ENCODE data around the gene DCUN1D5. TPM values are rescaled to one million over a fixed set of nuclear protein-coding genes. Genes with fewer than 3 reads are reported as not detected.
A peak's percentile ranks its signal among the peaks of the same experiment; 100 is the strongest.

Gene DCUN1D5
- total and polyA plus RNA-seq, 2 of the 13 experiments (the other 11 are each of a cell fraction or from before 2014, with no cell fraction given), result 32.9 to 46.7 TPM

DNA sequence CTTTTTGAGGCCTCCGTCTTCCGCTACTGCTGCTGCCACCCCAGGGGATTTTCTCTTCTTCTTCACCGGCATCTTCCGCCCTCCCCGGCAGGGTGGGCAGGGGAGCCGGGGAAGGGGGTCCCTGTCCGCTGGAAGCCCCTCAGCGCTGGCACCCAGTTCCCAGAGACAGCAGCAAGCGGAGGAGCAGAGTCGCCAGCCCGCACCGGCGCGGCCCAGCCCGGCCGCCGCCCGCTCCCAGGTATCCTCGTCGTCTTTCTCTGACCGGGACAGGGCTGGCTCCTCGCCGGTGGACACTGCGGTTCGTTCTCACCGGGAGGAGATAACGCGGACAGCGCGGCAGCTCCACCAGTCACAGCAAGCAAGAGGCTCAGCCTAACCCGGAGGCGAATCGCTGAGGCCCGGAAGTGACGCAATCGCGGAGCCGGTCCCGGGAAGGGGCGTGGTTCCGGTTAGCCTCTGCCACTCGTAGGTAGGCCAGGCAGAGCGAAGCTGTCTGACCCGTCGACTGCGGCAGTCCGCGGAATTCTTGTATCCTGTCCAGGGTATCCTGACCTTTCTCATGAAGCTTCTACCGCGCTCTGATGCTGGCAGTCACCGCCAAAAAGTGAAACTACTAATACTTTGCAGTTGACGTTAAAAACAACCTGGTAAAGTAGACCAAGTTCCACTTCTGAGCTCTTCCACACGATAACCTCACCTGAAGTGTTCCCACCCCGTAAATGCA is at the start of gene DCUN1D5 (continued):
- peak; percentile 77; the same call in 1 of the 2 replicates for TF ChIP-seq ZSCAN9 (CRISPR knock-in tag; IDR thresholded peaks at IDR 0.05; ENCODE audit: borderline replicate concordance)
- TF ChIP-seq, protein P1, sequence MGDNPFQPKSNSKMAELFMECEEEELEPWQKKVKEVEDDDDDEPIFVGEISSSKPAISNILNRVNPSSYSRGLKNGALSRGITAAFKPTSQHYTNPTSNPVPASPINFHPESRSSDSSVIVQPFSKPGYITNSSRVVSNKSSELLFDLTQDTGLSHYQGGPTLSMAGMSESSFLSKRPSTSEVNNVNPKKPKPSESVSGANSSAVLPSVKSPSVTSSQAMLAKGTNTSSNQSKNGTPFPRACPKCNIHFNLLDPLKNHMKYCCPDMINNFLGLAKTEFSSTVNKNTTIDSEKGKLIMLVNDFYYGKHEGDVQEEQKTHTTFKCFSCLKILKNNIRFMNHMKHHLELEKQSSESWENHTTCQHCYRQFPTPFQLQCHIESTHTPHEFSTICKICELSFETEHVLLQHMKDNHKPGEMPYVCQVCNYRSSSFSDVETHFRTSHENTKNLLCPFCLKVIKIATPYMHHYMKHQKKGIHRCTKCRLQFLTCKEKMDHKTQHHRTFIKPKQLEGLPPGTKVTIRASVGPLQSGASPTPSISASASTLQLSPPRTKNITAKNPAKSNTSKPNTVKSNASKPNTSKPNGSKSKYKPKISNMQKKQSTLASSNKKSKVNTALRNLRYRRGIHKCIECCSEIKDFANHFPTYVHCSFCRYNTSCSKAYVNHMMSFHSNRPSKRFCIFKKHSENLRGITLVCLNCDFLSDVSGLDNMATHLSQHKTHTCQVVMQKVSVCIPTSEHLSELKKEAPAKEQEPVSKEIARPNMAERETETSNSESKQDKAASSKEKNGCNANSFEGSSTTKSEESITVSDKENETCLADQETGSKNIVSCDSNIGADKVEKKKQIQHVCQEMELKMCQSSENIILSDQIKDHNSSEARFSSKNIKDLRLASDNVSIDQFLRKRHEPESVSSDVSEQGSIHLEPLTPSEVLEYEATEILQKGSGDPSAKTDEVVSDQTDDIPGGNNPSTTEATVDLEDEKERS (CRISPR knock-in tag; IDR thresholded peaks at IDR 0.05), result 0 out of 2 replicates have a peak, but pooled peaks have one; percentile 14
- TF ChIP-seq KAT8 (CRISPR knock-in tag; IDR thresholded peaks at IDR 0.05), result peak; percentile 96
- peak; percentile 81 for TF ChIP-seq ZNF547 (CRISPR knock-in tag; IDR thresholded peaks at IDR 0.05)
- peak; percentile 87 for TF ChIP-seq POGZ (CRISPR knock-in tag; IDR thresholded peaks at IDR 0.05)
- TF ChIP-seq, protein P2, sequence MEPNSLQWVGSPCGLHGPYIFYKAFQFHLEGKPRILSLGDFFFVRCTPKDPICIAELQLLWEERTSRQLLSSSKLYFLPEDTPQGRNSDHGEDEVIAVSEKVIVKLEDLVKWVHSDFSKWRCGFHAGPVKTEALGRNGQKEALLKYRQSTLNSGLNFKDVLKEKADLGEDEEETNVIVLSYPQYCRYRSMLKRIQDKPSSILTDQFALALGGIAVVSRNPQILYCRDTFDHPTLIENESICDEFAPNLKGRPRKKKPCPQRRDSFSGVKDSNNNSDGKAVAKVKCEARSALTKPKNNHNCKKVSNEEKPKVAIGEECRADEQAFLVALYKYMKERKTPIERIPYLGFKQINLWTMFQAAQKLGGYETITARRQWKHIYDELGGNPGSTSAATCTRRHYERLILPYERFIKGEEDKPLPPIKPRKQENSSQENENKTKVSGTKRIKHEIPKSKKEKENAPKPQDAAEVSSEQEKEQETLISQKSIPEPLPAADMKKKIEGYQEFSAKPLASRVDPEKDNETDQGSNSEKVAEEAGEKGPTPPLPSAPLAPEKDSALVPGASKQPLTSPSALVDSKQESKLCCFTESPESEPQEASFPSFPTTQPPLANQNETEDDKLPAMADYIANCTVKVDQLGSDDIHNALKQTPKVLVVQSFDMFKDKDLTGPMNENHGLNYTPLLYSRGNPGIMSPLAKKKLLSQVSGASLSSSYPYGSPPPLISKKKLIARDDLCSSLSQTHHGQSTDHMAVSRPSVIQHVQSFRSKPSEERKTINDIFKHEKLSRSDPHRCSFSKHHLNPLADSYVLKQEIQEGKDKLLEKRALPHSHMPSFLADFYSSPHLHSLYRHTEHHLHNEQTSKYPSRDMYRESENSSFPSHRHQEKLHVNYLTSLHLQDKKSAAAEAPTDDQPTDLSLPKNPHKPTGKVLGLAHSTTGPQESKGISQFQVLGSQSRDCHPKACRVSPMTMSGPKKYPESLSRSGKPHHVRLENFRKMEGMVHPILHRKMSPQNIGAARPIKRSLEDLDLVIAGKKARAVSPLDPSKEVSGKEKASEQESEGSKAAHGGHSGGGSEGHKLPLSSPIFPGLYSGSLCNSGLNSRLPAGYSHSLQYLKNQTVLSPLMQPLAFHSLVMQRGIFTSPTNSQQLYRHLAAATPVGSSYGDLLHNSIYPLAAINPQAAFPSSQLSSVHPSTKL (CRISPR knock-in tag; IDR thresholded peaks at IDR 0.05), result peak; percentile 78
- TF ChIP-seq, protein P3, sequence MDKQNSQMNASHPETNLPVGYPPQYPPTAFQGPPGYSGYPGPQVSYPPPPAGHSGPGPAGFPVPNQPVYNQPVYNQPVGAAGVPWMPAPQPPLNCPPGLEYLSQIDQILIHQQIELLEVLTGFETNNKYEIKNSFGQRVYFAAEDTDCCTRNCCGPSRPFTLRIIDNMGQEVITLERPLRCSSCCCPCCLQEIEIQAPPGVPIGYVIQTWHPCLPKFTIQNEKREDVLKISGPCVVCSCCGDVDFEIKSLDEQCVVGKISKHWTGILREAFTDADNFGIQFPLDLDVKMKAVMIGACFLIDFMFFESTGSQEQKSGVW (CRISPR knock-in tag; IDR thresholded peaks at IDR 0.05; ENCODE audit: borderline replicate concordance), result no peak
- TF ChIP-seq, protein P4, sequence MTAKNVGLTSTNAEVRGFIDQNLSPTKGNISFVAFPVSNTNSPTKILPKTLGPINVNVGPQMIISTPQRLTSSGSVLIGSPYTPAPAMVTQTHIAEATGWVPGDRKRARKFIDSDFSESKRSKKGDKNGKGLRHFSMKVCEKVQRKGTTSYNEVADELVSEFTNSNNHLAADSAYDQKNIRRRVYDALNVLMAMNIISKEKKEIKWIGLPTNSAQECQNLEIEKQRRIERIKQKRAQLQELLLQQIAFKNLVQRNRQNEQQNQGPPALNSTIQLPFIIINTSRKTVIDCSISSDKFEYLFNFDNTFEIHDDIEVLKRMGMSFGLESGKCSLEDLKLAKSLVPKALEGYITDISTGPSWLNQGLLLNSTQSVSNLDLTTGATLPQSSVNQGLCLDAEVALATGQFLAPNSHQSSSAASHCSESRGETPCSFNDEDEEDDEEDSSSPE (CRISPR knock-in tag; IDR thresholded peaks at IDR 0.05), result peak; percentile 76
- TF ChIP-seq, protein P5, sequence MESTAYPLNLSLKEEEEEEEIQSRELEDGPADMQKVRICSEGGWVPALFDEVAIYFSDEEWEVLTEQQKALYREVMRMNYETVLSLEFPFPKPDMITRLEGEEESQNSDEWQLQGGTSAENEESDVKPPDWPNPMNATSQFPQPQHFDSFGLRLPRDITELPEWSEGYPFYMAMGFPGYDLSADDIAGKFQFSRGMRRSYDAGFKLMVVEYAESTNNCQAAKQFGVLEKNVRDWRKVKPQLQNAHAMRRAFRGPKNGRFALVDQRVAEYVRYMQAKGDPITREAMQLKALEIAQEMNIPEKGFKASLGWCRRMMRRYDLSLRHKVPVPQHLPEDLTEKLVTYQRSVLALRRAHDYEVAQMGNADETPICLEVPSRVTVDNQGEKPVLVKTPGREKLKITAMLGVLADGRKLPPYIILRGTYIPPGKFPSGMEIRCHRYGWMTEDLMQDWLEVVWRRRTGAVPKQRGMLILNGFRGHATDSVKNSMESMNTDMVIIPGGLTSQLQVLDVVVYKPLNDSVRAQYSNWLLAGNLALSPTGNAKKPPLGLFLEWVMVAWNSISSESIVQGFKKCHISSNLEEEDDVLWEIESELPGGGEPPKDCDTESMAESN (CRISPR knock-in tag; conservative IDR thresholded peaks at IDR 0.05), result peak; percentile 69; the same call in 1 of the 2 replicates
- TF ChIP-seq MXD4 (CRISPR knock-in tag; IDR thresholded peaks at IDR 0.05), result peak; percentile 92; the same call in 1 of the 2 replicates
- TF ChIP-seq ZNF138 (CRISPR knock-in tag; IDR thresholded peaks at IDR 0.05; ENCODE audit: low read depth), result peak; percentile 71; the same call in 1 of the 2 replicates
- 0 out of 2 replicates have a peak, but pooled peaks have one; percentile 74 for TF ChIP-seq SMAD1 (CRISPR knock-in tag; IDR thresholded peaks at IDR 0.05; ENCODE audit: borderline replicate concordance, low read depth)
